Cerebellar cortex (tissue), 1 donor: ENCODE measurements around the gene SESN2.

Experiments used
- DNase-seq: peaks from one replicate; pipeline ENCODE4 v3.0.0-alpha.2; 2015; ENCODE audit warnings: low spot score

The SESN2 gene

DNA sequence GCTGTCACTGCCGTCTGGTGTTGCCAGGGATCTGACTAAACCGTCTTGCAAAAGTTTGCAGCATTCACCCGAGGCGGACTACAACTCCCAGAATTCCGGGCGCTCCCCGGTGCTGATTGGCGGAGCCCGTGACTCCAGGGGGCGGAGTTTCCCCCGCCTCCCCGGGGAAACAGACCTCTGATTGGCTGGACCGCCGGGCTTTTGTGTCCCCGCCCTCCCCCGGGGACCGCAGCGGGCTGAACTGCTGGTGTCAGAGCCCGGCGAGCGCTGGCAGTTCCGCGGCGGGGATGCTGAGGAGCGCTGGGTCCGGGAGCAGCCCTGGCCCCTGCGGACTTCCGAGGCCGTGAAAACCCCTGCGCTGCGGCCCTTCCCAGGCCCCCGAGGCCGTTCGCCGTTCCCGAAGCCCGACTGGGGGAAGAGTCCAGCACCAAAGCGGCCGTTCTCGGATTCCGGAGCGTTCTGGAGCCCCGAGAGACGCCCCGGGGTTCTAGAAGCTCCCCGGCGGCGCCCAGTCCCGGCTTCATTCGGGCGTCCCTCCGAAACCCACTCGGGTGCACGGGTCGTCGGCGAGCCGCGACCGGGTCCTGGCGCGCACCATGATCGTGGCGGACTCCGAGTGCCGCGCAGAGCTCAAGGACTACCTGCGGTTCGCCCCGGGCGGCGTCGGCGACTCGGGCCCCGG is at the start of gene SESN2:
SESN2 (plus strand) TSS at position 267 of the 682 bp plus-strand sequence; CDS start at position 597, 330 bp downstream.
- DNase-seq, result peak; percentile 98

GRCh38 chr1:28209700-28210099 is 49.6 kb upstream of the SESN2 start:
- DNase-seq, result no peak

DNA sequence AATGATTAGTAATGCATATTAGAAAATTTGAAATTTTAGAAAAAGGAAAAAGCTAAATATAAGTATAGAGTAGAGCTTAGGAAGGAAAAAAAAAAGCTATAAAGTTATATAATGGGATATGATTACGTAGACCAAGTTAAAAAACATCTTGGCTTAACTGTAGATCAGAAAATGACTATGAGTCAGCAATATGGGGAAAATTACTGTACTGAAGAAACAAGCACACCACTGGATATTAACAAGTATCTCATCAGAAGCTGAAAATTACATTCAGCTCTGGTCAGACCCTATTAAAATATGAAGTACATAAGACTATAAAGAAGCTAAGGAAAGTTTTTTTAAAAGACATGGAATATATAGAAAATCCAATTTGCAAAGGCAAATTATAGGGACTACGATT is 46.0 kb upstream of the SESN2 start:
- DNase-seq, result no peak

DNA sequence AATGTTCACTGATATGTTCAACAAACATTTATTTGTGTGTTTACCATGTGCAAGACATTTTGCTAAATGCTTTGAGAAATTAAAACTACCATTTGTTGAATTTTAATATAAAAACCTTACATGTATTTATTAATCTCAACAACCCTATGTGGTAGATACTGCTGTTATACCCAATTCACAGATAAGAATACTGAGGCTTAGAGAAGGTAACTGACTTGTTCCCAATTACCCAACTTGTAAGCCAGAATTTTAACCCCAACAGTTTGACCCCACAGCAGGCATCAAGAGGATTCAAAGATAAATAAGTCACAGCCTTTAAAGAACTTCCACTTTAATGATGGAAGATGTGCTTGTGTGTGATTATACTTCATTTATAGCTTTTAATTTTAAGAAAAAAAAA is 30.2 kb upstream of the SESN2 start:
- no peak for DNase-seq

DNA sequence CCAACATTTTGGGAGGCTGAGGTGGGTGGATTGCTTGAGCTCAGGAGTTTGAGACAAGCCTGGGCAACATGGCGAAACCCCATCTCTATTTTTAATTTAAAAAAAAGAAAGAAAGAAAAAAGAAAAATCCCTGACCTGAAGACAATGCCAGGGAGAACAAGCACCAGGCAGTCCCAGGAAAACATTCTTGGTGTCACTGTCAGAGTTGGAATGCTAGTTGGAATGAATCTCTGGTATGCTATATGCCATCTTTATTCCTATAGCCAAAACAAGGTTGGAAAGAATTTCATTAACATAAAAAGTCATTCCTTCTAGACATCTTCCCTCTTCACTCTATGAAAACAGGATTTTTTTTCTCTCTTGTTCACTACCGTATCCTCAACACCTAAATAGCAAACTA is 29.3 kb upstream of the SESN2 start:
- no peak for DNase-seq

DNA sequence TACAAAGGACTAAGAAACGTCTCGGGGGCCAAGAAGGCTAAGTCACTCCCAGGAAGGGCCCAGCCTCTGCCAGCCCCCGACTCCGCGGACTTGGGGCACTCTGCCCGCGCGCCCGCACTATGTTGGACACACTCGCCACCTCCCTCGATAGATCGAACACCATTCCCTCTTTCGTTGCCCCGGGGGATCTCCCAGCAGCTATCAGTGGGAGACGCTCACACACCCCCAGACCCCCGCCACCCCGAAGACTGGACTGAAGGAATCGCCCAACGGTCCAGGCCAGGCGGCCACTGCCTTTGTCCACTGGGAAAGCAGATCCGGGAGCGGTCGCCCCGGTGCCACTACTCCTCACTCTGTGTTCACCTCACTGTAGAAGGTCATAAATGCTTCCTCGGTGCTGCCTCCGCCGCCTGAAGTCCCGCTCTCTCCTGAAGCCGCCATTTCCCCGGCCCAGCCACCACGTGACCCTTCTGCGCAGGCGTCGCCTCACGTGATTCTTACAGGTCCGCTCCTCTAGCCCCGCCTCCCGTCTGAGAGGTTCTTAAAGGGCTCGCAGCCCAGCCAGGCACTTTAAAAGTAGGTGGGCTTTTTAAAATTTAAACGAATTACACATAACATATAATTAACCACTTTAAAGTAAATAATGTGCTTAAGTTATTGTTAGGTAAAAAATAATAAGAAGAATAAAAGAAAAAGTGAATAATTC is 26.6 kb upstream of the SESN2 start, which contains the start of gene DNAJC8:
DNAJC8 (minus strand) TSS at position 472 of the 706 bp plus-strand sequence; CDS start at position 441, 31 bp downstream.
- DNase-seq, result peak; percentile 96

GRCh38 chr1:28233264-28233606 is 26.1 kb upstream of the SESN2 start:
- no peak for DNase-seq

- peak; percentile 99 for DNase-seq
Measured at GRCh38 chr1:28235755-28236655, 23.3 kb upstream of the SESN2 start, which contains the start of gene ATP5IF1. Gene ATP5IF1 (plus strand): TSS chr1:28236124. CDS start chr1:28236184, 60 bp downstream.

GRCh38 chr1:28236656-28237322 is 22.5 kb upstream of the SESN2 start:
- peak; percentile 23 for DNase-seq

GRCh38 chr1:28239004-28239403 is 20.3 kb upstream of the SESN2 start:
- DNase-seq, result no peak

- DNase-seq, result no peak
Measured at GRCh38 chr1:28240024-28240423, 19.3 kb upstream of the SESN2 start.

- no peak for DNase-seq
Measured at GRCh38 chr1:28241638-28242241, 17.6 kb upstream of the SESN2 start.

DNA sequence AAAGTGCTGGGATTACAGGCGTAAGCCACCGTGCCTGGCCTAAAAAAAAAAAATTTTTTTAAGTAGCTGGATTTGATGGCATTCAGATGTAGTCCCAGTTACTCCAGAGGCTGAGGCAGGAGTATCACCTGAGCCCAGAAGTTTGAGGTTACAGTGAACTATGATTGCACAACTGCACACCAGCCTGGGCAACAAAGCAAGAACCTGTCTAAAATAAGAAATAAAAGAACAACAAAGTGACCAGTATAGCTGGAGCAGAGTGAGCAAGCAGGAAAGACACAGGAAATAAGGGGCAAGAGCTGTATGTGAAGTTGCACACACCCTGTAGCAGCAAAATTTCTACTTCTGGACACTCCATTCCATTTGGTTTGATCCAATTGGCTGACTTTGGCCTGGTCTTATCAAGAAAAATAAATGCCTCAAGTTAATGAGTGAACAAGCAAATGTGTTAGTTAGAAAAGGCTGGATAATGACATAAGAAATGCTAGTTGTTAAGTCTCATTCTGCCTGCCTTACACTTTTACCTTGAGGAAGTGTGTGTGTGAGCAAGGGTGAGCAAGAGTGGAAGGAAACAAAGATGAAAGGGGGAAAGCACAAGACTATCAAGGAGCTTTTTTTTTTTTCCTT is 15.5 kb upstream of the SESN2 start:
- no peak for DNase-seq

DNA sequence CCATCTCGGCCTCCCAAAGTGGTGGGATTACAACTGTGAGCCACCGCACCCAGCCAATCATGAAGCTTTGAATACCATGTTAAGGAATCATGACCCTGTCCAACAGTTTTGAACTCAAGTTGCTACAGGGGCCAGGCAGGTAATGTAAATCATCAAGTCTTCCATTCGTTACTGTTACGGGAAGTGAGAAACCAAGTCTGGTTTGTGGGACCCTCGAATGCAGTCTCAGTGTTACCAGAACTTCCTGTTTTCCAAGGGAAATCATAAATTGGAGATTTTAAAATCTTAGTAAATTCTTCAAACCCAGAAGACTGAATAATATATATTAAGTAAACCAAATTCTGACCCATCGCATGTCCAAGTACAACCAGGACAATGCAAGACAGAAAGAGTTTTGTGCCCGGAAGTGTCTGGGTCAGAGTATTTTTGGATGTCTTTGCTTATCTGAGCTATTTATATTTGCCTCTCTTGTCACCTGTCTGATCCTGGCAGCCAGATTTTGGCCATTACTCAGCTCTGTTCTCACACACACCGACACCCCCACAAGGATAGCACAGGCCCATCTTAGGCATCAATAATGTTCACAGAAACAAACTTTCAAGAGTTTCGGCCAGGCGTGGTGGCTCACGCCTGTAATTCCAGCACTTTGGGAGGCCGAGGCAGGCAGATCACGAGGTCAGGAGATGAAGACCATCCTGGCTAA is 14.6 kb upstream of the SESN2 start:
- DNase-seq, result no peak

- no peak for DNase-seq
Measured at GRCh38 chr1:28246427-28246832, 12.9 kb upstream of the SESN2 start.

DNA sequence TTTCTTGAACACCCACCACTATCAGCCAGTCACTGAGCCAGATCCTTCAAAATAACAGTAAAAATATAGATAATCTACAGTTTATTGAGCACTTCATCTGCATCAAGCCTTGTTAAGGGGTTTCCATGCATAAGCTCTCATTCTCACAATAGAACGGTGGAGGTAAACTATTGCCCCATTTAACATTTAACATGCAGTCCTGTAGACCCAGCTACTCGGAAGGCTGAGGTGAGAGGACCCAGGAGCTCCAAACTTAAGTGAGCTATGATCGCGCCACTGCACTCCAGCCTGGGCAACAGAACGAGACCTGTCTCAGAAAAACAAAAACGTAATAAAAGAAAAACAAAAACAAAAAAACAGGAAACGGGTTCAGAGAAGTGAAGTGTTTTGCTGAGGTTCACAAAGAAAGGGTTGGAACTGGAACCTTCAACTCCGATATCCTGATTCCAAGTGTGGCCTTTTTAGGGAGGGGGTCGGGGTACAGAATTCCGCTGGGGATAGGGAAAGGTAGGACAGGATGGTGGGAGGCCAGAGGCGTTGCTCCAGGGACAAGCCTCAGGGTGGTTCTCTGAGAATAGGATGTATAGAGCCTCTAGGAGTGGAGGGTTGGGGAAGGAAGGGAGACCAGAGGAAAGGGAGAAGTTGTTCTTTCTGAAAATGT is 11.6 kb upstream of the SESN2 start:
- DNase-seq, result no peak

DNA sequence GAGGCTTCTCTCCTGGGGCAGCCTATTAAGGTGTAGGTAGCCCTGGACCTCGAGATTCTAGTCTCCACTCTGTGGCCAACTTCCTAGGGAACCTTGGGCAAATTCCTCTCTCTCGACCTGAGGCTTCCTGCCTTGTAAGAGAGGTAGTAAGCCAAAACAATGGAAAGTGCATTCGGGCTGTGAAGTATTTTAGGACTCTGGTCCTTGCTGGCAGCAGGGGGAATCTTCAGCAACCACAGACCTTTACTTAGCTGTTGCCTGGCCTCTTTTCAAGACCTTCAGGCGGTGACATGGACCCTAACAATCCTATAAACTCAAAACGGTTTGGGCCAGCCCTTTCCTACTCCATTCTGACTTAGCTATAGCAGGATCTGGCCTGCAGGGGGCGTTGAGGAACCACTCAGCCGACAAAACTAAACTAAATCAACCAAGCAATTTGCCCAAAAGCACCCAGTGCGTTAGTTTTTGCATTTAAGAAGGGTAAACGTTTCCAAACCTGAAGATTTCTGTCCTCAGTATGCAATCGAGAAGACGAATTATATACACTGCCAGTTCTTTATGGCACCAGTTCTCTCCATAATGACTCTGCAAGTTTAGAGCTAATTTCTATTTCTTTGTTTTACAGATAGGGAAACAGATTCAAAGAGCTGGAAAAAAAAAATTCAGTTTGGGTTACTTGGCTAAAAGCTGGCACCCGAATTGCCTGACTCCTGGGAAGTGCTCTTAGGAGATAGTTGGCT is 10.9 kb upstream of the SESN2 start:
- peak; percentile 89 for DNase-seq

- DNase-seq, result peak; percentile 62
Measured at GRCh38 chr1:28249013-28249865, 10.1 kb upstream of the SESN2 start.
